Nephron progenitor cell (in vitro differentiated cells): Measurements from ENCODE around the gene CLC.

Source experiments
- DNase-seq: peaks from one replicate; pipeline ENCODE4 v3.0.0; 2021
- H3K27ac Mint-ChIP-seq: 2 replicates; pipeline ENCODE4 v1.8.0; 2021; ENCODE audit warnings: mild to moderate bottlenecking, moderate library complexity, mixed read lengths
- H3K27me3 Mint-ChIP-seq: 2 replicates; pipeline ENCODE4 v1.8.0; 2021; ENCODE audit warnings: mild to moderate bottlenecking, low read depth, mixed read lengths; ENCODE audit not compliant: poor library complexity
- H3K36me3 Mint-ChIP-seq: 2 replicates; pipeline ENCODE4 v1.8.0; 2021; ENCODE audit warnings: low read depth, mixed read lengths
- H3K4me1 Mint-ChIP-seq: 2 replicates; pipeline ENCODE4 v1.8.0; 2021; ENCODE audit warnings: mixed read lengths
- H3K4me3 Mint-ChIP-seq: 2 replicates; pipeline ENCODE4 v1.8.0; 2021; ENCODE audit warnings: mild to moderate bottlenecking, moderate library complexity, mixed read lengths
- H3K9me3 Mint-ChIP-seq: 2 replicates; pipeline ENCODE4 v1.8.0; 2021; ENCODE audit warnings: mild to moderate bottlenecking, moderate library complexity, mixed read lengths
- TF ChIP-seq, protein P1 (sequence below): fragments of 200-600 bp; sonication (generic); IDR thresholded peaks from 2 replicates; pipeline ENCODE4 v1.5.0; 2021; ENCODE audit warnings: antibody characterized with exemption

Gene CLC

DNA sequence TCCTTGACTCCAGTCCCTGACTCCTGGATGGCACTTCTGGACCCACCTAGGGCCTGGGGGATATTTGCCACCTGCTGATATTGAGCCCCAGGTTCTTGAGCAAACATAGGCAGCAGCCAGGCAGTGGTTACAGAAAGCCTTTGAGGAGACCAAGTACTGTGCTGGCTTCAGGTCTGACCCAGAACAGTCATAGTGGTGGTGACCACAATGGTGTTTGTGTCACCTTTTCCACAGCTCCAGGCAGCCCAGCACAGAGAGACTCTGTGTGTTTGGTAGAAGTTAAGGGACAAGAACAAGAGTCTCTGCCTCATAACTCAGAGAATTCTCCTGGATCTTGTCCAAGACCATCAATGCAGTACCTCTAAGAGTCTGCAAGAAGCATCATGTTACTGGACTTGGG, 14.6 kb upstream of the CLC start:
- DNase-seq, result no peak
- TF ChIP-seq, protein P1, sequence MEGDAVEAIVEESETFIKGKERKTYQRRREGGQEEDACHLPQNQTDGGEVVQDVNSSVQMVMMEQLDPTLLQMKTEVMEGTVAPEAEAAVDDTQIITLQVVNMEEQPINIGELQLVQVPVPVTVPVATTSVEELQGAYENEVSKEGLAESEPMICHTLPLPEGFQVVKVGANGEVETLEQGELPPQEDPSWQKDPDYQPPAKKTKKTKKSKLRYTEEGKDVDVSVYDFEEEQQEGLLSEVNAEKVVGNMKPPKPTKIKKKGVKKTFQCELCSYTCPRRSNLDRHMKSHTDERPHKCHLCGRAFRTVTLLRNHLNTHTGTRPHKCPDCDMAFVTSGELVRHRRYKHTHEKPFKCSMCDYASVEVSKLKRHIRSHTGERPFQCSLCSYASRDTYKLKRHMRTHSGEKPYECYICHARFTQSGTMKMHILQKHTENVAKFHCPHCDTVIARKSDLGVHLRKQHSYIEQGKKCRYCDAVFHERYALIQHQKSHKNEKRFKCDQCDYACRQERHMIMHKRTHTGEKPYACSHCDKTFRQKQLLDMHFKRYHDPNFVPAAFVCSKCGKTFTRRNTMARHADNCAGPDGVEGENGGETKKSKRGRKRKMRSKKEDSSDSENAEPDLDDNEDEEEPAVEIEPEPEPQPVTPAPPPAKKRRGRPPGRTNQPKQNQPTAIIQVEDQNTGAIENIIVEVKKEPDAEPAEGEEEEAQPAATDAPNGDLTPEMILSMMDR, result no peak
- Mint-ChIP-seq H3K27ac (no peak overlapping the region), H3K4me1 (no peaks in the 10 kb centered on the region), H3K27me3 (peaks cover 39% of the 10 kb centered on the region), H3K9me3 (no peaks in the 10 kb centered on the region), H3K36me3 (no peaks in the 10 kb centered on the region), H3K4me3 (no peak overlapping the region)

DNA sequence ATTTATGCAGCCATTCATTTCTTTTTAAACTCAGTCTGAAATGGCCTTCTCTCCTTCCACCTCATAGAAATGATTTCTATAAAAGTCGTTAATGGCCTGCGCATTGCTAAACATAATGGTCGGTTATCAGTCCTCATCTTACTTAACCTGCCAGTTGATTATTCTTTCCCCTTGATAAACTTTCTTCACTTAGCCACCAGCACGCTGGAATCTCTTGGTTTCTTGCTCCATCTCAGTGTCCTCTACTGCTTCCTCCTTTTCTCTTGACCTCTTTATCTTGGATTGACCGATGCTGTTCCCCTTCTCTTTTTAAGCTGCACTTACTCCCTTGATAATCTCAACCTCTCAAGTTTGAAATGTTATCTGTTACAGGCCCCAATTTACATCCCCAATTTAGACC, 12.2 kb upstream of the CLC start:
- peaks cover 30% of the 10 kb centered on the region for H3K27me3 Mint-ChIP-seq
- H3K4me3 Mint-ChIP-seq, result no peak overlapping the region
- H3K27ac Mint-ChIP-seq, result no peak overlapping the region
- TF ChIP-seq, protein P1, result no peak
- no peaks in the 10 kb centered on the region for H3K9me3 Mint-ChIP-seq
- no peaks in the 10 kb centered on the region for H3K36me3 Mint-ChIP-seq
- no peak for DNase-seq
- H3K4me1 Mint-ChIP-seq, result no peaks in the 10 kb centered on the region

DNA sequence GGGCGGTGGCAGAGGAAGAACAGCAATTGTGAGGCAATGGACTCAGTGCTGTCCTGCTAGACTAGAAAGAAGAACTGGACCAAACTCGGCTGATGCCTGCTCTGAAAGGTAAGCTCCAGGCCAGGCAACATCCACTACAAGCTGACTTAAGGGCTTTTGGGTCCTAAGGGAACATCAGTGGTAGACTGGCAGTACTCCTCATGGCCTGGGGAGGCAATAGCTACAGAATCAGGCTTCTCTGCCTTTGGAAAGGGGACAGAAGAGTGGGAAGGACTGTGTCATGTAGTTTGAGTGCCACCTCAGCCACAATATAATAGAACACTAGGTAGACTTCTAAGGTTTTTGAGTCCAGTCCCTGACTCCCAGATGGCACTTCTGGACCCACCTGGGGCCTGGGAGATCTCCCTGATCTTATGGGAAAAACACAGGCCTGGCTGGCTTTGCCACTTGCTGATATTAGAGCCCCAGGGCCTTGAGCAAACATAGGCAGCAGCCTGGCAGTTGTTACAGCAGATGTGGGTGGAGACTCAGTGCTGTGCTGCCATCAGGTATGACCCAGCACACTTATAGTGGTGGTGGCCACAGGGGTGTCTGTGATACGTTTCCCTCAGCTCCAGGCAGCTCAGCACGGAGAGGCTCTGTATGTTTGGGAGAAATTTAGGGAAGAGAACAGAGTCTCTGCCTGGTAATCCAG, 9.2 kb upstream of the CLC start:
- H3K27me3 Mint-ChIP-seq, result peaks cover 19% of the 10 kb centered on the region
- no peak overlapping the region for H3K27ac Mint-ChIP-seq
- H3K4me3 Mint-ChIP-seq, result no peak overlapping the region
- no peaks in the 10 kb centered on the region for H3K36me3 Mint-ChIP-seq
- TF ChIP-seq, protein P1, result no peak
- H3K9me3 Mint-ChIP-seq, result no peaks in the 10 kb centered on the region
- DNase-seq, result no peak
- H3K4me1 Mint-ChIP-seq, result no peaks in the 10 kb centered on the region

DNA sequence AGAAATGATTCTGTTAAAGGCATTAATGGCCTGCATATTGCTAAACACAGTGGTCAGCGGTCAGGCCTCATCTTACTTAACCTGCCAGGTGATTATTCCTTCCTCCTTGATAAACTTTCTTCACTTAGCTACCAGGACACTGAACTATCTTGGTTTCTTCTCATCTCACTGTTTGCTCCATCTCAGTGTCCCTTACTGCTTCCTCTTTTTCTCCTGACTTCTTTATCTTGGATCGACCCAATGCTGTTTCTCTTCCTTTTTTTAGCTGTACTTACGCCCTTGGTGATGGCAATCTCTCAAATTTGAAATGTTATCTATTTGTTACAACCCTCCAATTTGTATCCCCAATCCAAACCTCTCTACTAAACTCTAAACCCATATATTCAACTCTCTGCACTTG, 7.8 kb upstream of the CLC start:
- Mint-ChIP-seq H3K36me3 (no peaks in the 10 kb centered on the region), H3K27ac (no peak overlapping the region), H3K27me3 (peaks cover 20% of the 10 kb centered on the region), H3K4me1 (no peaks in the 10 kb centered on the region), H3K9me3 (no peaks in the 10 kb centered on the region), H3K4me3 (no peak overlapping the region)
- no peak for DNase-seq
- TF ChIP-seq, protein P1, result no peak

DNA sequence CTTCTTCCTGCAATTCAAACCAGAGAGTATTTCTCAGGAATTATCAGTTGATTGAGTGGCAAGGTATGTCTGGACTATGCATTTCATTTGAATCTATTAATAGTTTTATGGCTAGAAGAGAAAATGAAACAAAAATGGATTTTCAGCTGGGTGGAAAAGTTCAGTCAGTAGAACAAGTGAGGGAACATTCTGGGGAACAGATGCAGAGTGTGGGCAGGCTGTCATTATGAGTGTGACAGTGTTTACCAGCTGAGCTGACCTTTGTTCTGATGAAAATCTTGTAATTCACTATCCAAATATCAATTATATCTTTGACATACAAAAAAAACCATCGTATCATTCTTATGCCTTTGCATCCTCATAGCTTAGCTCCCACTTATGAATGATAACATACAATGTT, 2.6 kb upstream of the CLC start:
- no peaks in the 10 kb centered on the region for H3K9me3 Mint-ChIP-seq
- no peak overlapping the region for H3K27ac Mint-ChIP-seq
- no peaks in the 10 kb centered on the region for H3K36me3 Mint-ChIP-seq
- H3K4me3 Mint-ChIP-seq, result no peak overlapping the region
- peaks cover 30% of the 10 kb centered on the region for H3K27me3 Mint-ChIP-seq
- H3K4me1 Mint-ChIP-seq, result no peaks in the 10 kb centered on the region
- DNase-seq, result no peak
- TF ChIP-seq, protein P1, result no peak

DNA sequence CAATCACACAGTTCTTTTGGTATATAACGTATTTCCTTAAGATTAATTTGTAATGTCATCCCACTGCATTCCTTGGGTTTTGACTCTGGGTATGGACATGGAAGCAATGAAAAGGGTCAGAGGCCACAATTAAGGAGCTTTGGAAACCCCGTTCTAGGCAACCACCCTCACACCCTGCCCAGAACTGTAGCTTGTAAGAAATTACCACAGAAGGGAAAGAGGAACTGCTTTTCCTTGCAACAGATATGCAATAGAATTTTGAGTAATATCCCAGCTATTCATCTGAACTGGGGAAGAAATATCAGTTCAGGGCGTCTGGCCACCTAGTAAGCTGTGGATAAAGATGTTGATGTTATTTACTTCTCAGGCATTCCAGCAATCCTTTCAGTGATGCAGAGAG, 985 bp upstream of the CLC start:
- Mint-ChIP-seq H3K9me3 (no peaks in the 10 kb centered on the region), H3K4me1 (no peaks in the 10 kb centered on the region), H3K4me3 (no peak overlapping the region), H3K27ac (no peak overlapping the region), H3K36me3 (no peaks in the 10 kb centered on the region), H3K27me3 (peaks cover 38% of the 10 kb centered on the region)
- DNase-seq, result no peak
- TF ChIP-seq, protein P1, result no peak
